IMR-90 (cell line): Measurements from ENCODE around the gene DNAH3. TPM values are rescaled to one million over a fixed set of nuclear protein-coding genes. Genes with fewer than 3 reads are reported as not detected.

ENCODE experiments used
- ATAC-seq: fragments of 200-7000 bp; cut with Tn5 transposase; 2 replicates; pipeline ENCODE4 v1.9.1; 2020; ENCODE audit warnings: low read depth, mild to moderate bottlenecking, moderate library complexity
- BruUV-seq: library from RNA; stranded (reverse); fragments of 400-500 nt; replicated peaks from 2 replicates; lab custom pipeline; 2021; lab: Mats Ljungman, UMichigan
- CTCF ChIA-PET: fragments of 300-600 bp; formaldehyde crosslinking; extraction: SDS; loops from one replicate; lab custom pipeline; 2021; ENCODE audit warnings: antibody characterized with exemption; lab: Yijun Ruan, JAX
- POLR2A ChIA-PET: fragments of 300-600 bp; sonication (Branson Sonifier 250); formaldehyde crosslinking; loops from one replicate; lab custom pipeline; 2022; ENCODE audit warnings: antibody characterized with exemption; ENCODE audit not compliant: unreplicated experiment; lab: Charles Lee
- DNase-seq: peaks from one replicate; pipeline ENCODE4 v3.0.0; 2013
- H2AFZ ChIP-seq: replicated peaks from 2 replicates; pipeline ENCODE3; 2013; ENCODE audit warnings: low read length, mild to moderate bottlenecking; ENCODE audit not compliant: poor library complexity
- H2AK5ac ChIP-seq: 2 replicates; pipeline ENCODE4 v1.6.1; 2013; ENCODE audit warnings: low read depth, low read length, inconsistent platforms
- H2AK9ac ChIP-seq: replicated peaks from 2 replicates; pipeline ENCODE3; 2013; ENCODE audit warnings: mild to moderate bottlenecking, low read depth, low read length, moderate library complexity; ENCODE audit not compliant: poor library complexity
- H2BK120ac ChIP-seq: 2 replicates; pipeline ENCODE4 v1.6.1; 2013; ENCODE audit warnings: low read depth, low read length, inconsistent platforms
- H2BK15ac ChIP-seq: 3 replicates; pipeline ENCODE4 v1.6.1; 2013; ENCODE audit warnings: low read depth, low read length, inconsistent platforms
- H2BK20ac ChIP-seq: 2 replicates; pipeline ENCODE4 v1.6.1; 2013; ENCODE audit warnings: low read depth, mild to moderate bottlenecking, inconsistent platforms, low read length, moderate library complexity
- H2BK5ac ChIP-seq: 2 replicates; pipeline ENCODE4 v1.6.1; 2013; ENCODE audit warnings: mild to moderate bottlenecking, low read depth, low read length, inconsistent platforms; ENCODE audit not compliant: poor library complexity, severe bottlenecking
- H3K14ac ChIP-seq: replicated peaks from 2 replicates; pipeline ENCODE4 v1.6.1; 2013; ENCODE audit warnings: low read depth, low read length, inconsistent platforms
- H3K18ac ChIP-seq: 2 replicates; pipeline ENCODE4 v1.6.1; 2013; ENCODE audit warnings: low read depth, low read length, control low read depth
- H3K23ac ChIP-seq: 2 replicates; pipeline ENCODE4 v1.6.1; 2013; ENCODE audit warnings: low read depth, low read length, inconsistent platforms
- H3K27ac ChIP-seq: 2 replicates; pipeline ENCODE4 v1.5.1; 2013; ENCODE audit warnings: mild to moderate bottlenecking, control low read depth, low read length; ENCODE audit not compliant: insufficient read depth
- H3K27me3 ChIP-seq: 2 replicates; pipeline ENCODE4 v1.6.1; 2013; ENCODE audit warnings: low read length; ENCODE audit not compliant: control insufficient read depth, insufficient read depth
- H3K36me3 ChIP-seq: 2 replicates; pipeline ENCODE4 v1.6.1; 2013; ENCODE audit warnings: low read length, mixed read lengths; ENCODE audit not compliant: control insufficient read depth, insufficient read depth
- H3K4ac ChIP-seq: 2 replicates; pipeline ENCODE4 v1.6.1; 2013; ENCODE audit warnings: low read depth, low read length, inconsistent platforms
- H3K4me1 ChIP-seq: 2 replicates; pipeline ENCODE4 v1.6.1; 2013; ENCODE audit warnings: low read length, mixed read lengths; ENCODE audit not compliant: control insufficient read depth, insufficient read depth
- H3K4me2 ChIP-seq: 2 replicates; pipeline ENCODE4 v1.6.1; 2013; ENCODE audit warnings: low read depth, mild to moderate bottlenecking, control low read depth, low read length, moderate library complexity
- H3K4me3 ChIP-seq: 2 replicates; pipeline ENCODE4 v1.5.1; 2013; ENCODE audit warnings: low read depth, mild to moderate bottlenecking, control low read depth, low read length, moderate library complexity; ENCODE audit not compliant: insufficient read depth
- H3K56ac ChIP-seq: 2 replicates; pipeline ENCODE4 v1.6.1; 2013; ENCODE audit warnings: low read length, inconsistent platforms; ENCODE audit not compliant: insufficient read depth; ENCODE audit errors: extremely low read depth
- H3K79me1 ChIP-seq, 2 experiments: 2 replicates each; pipeline ENCODE4 v1.6.1; 2013; ENCODE audit warnings: low read length in 2 of 2, inconsistent platforms in 1 of 2, low read depth in 1 of 2
- H3K9ac ChIP-seq: 2 replicates; pipeline ENCODE4 v1.6.1; 2013; ENCODE audit warnings: low read depth, low read length, control low read depth
- H3K9me1 ChIP-seq: 2 replicates; pipeline ENCODE4 v1.6.1; 2013; ENCODE audit warnings: low read length, inconsistent platforms; ENCODE audit not compliant: insufficient read depth
- H3K9me3 ChIP-seq: 2 replicates; pipeline ENCODE4 v1.6.1; 2013; ENCODE audit warnings: low read length; ENCODE audit not compliant: control insufficient read depth, insufficient read depth
- H4K20me1 ChIP-seq: 2 replicates; pipeline ENCODE4 v1.6.1; 2013; ENCODE audit warnings: low read length, inconsistent platforms; ENCODE audit not compliant: insufficient read depth
- H4K5ac ChIP-seq: 2 replicates; pipeline ENCODE4 v1.6.1; 2013; ENCODE audit warnings: mild to moderate bottlenecking, low read depth, low read length, control low read depth
- H4K8ac ChIP-seq, 2 experiments: 2 replicates each; pipeline ENCODE4 v1.6.1; 2013; ENCODE audit warnings: low read depth in 2 of 2, low read length in 2 of 2, control low read depth in 1 of 2, inconsistent platforms in 1 of 2
- H4K91ac ChIP-seq: 2 replicates; pipeline ENCODE4 v1.6.1; 2013; ENCODE audit warnings: low read depth, low read length, inconsistent platforms; ENCODE audit not compliant: insufficient read depth
- CHD1 ChIP-seq: IDR thresholded peaks from 2 replicates; pipeline ENCODE4 v1.6.1; 2012; ENCODE audit warnings: low read depth, low read length, improper control_type of control experiment
- ELK1 ChIP-seq: fragments of 150-350 bp; IDR thresholded peaks from 2 replicates; pipeline ENCODE4 v1.6.1; 2016; ENCODE audit warnings: low read depth, mild to moderate bottlenecking, low read length, moderate library complexity, borderline replicate concordance
- MAFK ChIP-seq: IDR thresholded peaks from 2 replicates; pipeline ENCODE4 v1.6.1; 2012; ENCODE audit warnings: low read depth, low read length, improper control_type of control experiment
- MXI1 ChIP-seq: IDR thresholded peaks from 2 replicates; pipeline ENCODE4 v1.6.1; 2012; ENCODE audit warnings: low read depth, mild to moderate bottlenecking, low read length, moderate library complexity, borderline replicate concordance
- NFE2L2 ChIP-seq: fragments of 150-350 bp; IDR thresholded peaks from 2 replicates; pipeline ENCODE4 v1.6.1; 2016; ENCODE audit warnings: low read depth, mild to moderate bottlenecking, low read length
- POLR2A ChIP-seq: IDR thresholded peaks from 2 replicates; pipeline ENCODE4 v1.6.1; 2012; ENCODE audit warnings: mild to moderate bottlenecking, low read depth, low read length
- RCOR1 ChIP-seq: IDR thresholded peaks from 2 replicates; pipeline ENCODE4 v1.6.1; 2012; ENCODE audit warnings: mild to moderate bottlenecking, low read length, improper control_type of control experiment; ENCODE audit not compliant: insufficient replicate concordance
- SMC3 ChIP-seq: fragments of 150-350 bp; IDR thresholded peaks from 2 replicates; pipeline ENCODE4 v1.6.1; 2016; ENCODE audit warnings: low read depth, mild to moderate bottlenecking, antibody characterized with exemption, low read length, moderate library complexity
- WGBS, 2 experiments: methylation state at CpG; one replicate each; pipeline versions ENCODE4 v1.1.5 to v1.1.7; 2013; ENCODE audit warnings: missing lambda C conversion rate in 2 of 2; ENCODE audit not compliant: insufficient read length in 1 of 2; ENCODE audit errors: extremely low coverage in 2 of 2; 5-methylcytosine and 5-hydroxymethylcytosine counted together
- dilution Hi-C: fragments of 300-500 bp; cut with HindIII; formaldehyde crosslinking; loops from one replicate; pipeline ENCODE4 v1.14.3; 2018; ENCODE audit warnings: low sequenced_read_pairs; ENCODE audit not compliant: unreplicated experiment
- in situ Hi-C: fragments of 300-500 bp; cut with MboI; formaldehyde crosslinking; loops from 3 replicates; pipeline ENCODE4 v1.14.3; 2019; ENCODE audit warnings: low sequenced_read_pairs, inconsistent platforms, mixed read lengths
- intact Hi-C: fragments of 100-400 bp; cut with micrococcal nuclease; formaldehyde crosslinking; loops from 2 replicates; pipeline ENCODE4 v1.10.0; 2022
- polyA plus RNA-seq, 3 experiments: library from polyadenylated mRNA; depleted of rRNA; stranded (reverse); fragments of >200 nt; gene quantifications; 2 replicates each; pipeline ENCODE4 v1.2.3, GENCODE V29; 2012; ENCODE audit warnings: low replicate concordance in 1 of 3
- total RNA-seq: library from RNA; depleted of rRNA; stranded (reverse); fragments of >200 nt; gene quantifications from 2 replicates; pipeline ENCODE4 v1.2.3, GENCODE V29; 2012

DNAH3 gene
- total and polyA plus RNA-seq, 2 of the 4 experiments (the other 2 are of a cell fraction) = not detected

- Histone ChIP-seq H2BK15ac (no peak overlapping the region), H3K27ac (no peak overlapping the region), H3K4ac (no peak overlapping the region), H4K91ac (no peak overlapping the region), H2BK120ac (no peak overlapping the region; the same call in 1 of the 2 replicates), H3K36me3 (no peaks in the 10 kb centered on the region), H4K20me1 (no peaks in the 10 kb centered on the region), H3K18ac (no peak overlapping the region), H2BK20ac (no peak overlapping the region), H4K8ac (no peak overlapping the region), H3K9me1 (no peaks in the 10 kb centered on the region), H3K4me3 (no peak overlapping the region), H3K4me2 (no peak overlapping the region), H2AK9ac (no peak overlapping the region), H2BK5ac (no peak overlapping the region), H3K23ac (no peak overlapping the region), H3K9ac (no peak overlapping the region), H3K14ac (no peak overlapping the region), H2AK5ac (no peak overlapping the region), H3K56ac (no peak overlapping the region), H3K79me1 (no peaks in the 10 kb centered on the region), H3K4me1 (no peaks in the 10 kb centered on the region), H4K5ac (no peak overlapping the region), H2AFZ (no peak overlapping the region), H3K27me3 (no peaks in the 10 kb centered on the region), H3K9me3 (no peaks in the 10 kb centered on the region)
- ChIA-PET POLR2A (no interaction called here), CTCF (interaction anchor here (0.7 to 0.8 kb wide), 3 partner anchors 13 to 306 kb away, joined by 3 to 4 read pairs (median 4); no protein-coding TSS in a partner anchor)
- no TSS peak for BruUV-seq
- intact Hi-C loops = loop anchor here (1.0 to 5.0 kb wide), 2 partner anchors 234 to 277 kb away; partner anchors contain the start of genes ERI2 and REXO5
- DNase-seq = no peak
- no peak for ATAC-seq
- WGBS, 2 experiments = 92% methylated on average over 9 of the region's 12 CpGs; no CpG with 5 or more reads in 1 of the 2 experiments
- in situ Hi-C loops = loop anchor here (5.0 kb wide), 1 partner anchor 232 kb away; no protein-coding TSS in a partner anchor
- no peak for TF ChIP-seq MAFK
- TF ChIP-seq ELK1 = no peak
- TF ChIP-seq POLR2A = no peak
- no peak for TF ChIP-seq NFE2L2
- TF ChIP-seq MXI1 = no peak
- no peak for TF ChIP-seq RCOR1
- TF ChIP-seq CHD1 = no peak
- TF ChIP-seq SMC3 = no peak
- dilution Hi-C loops = no loop called here
These were observed 65.9 kb downstream of the DNAH3 start for GRCh38 chr16:21084631-21085225.
